K562 (cell line): ENCODE data around the gene SNRPA. TPM values are rescaled to one million over a fixed set of nuclear protein-coding genes. Genes with fewer than 3 reads are reported as not detected.
A peak's percentile ranks its signal among the peaks of the same experiment; 100 is the strongest.
"Not testable (repeated sequence)": the region's sequence is repeated elsewhere in the genome, so short reads cannot be mapped to it uniquely, and the experiment has no call there.

Experiments
- ATAC-seq: fragments of 200-7000 bp; cut with Tn5 transposase; 3 replicates; pipeline ENCODE4 v1.9.1; 2020; ENCODE audit warnings: moderate library complexity
- BruUV-seq: library from RNA; stranded (reverse); fragments of 400-500 nt; replicated peaks from 2 replicates; lab custom pipeline; 2021; lab: Mats Ljungman, UMichigan
- CTCF ChIA-PET: fragments of 300-600 bp; formaldehyde crosslinking; extraction: SDS; loops from one replicate; lab custom pipeline; 2021; ENCODE audit warnings: low intra/inter-chr PET ratio; lab: Yijun Ruan, JAX
- POLR2A ChIA-PET: fragments of 300-600, 350-650 bp; sonication (Branson Sonifier 250); formaldehyde crosslinking; extraction: SDS; loops from one replicate; lab custom pipeline; 2021; ENCODE audit warnings: antibody characterized with exemption, inconsistent platforms; lab: Yijun Ruan, JAX
- DNase-seq, 4 experiments: peaks; one replicate each; pipeline versions ENCODE4 v3.0.0 to v3.0.0-alpha.2; 2011 to 2018; ENCODE audit warnings: low spot score in 3 of 4, mixed read lengths in 3 of 4; ENCODE audit errors: extremely low read depth in 1 of 4
- FAIRE-seq: peaks from 2 replicates; lab custom pipeline; 2011; peaks lifted over from hg19 to GRCh38; lab: Jason Lieb, UNC
- H2AFZ ChIP-seq: 2 replicates; pipeline ENCODE4 v1.6.0; 2011; ENCODE audit warnings: low read depth, low read length, control low read depth, inconsistent platforms
- H3K27ac ChIP-seq: fragments of 200-600 bp; 3 replicates; pipeline ENCODE4 v1.8.0; 2011; ENCODE audit warnings: low read depth, mild to moderate bottlenecking, control low read depth, inconsistent platforms, low read length, moderate library complexity, mixed read lengths; ENCODE audit errors: extremely low read depth
- H3K27me3 ChIP-seq, 2 experiments: fragments of 300-600 bp in 1 of 2; 2 replicates in 1 of 2; 3 replicates in 1 of 2; pipeline versions ENCODE4 v1.6.0 to v1.8.0; 2011; ENCODE audit warnings: inconsistent platforms in 2 of 2, low read length in 2 of 2, mild to moderate bottlenecking in 1 of 2, mixed read lengths in 1 of 2, moderate library complexity in 1 of 2; ENCODE audit not compliant: control insufficient read depth in 2 of 2, insufficient read depth in 2 of 2
- H3K36me3 ChIP-seq: fragments of 300-600 bp; 3 replicates; pipeline ENCODE4 v1.8.0; 2011; ENCODE audit warnings: mild to moderate bottlenecking, low read length, inconsistent platforms; ENCODE audit not compliant: control insufficient read depth, insufficient read depth
- H3K4me1 ChIP-seq, 2 experiments: fragments of 200-600 bp in 1 of 2; replicated peaks in 1 of 2; 2 replicates in 1 of 2; 3 replicates in 1 of 2; pipeline versions ENCODE4 v1.5.1 to v1.8.0; 2011; ENCODE audit warnings: inconsistent platforms in 2 of 2, low read length in 2 of 2, mild to moderate bottlenecking in 1 of 2, mixed read lengths in 1 of 2, moderate library complexity in 1 of 2; ENCODE audit not compliant: control insufficient read depth in 2 of 2, insufficient read depth in 2 of 2
- H3K4me2 ChIP-seq: 2 replicates; pipeline ENCODE4 v1.6.1; 2011; ENCODE audit warnings: low read length, control low read depth, inconsistent platforms, mixed read lengths; ENCODE audit not compliant: insufficient read depth
- H3K4me3 ChIP-seq: fragments of 200-600 bp; sonication (generic), shearing (Covaris generic); 2 replicates; pipeline ENCODE4 v1.5.1; 2016; ENCODE audit warnings: control low read depth, inconsistent platforms
- H3K79me2 ChIP-seq: fragments of 200-600 bp; 3 replicates; pipeline ENCODE4 v1.8.0; 2011; ENCODE audit warnings: low read length, inconsistent platforms; ENCODE audit not compliant: control insufficient read depth, insufficient read depth
- H3K9ac ChIP-seq, 2 experiments: 2 replicates each; pipeline versions ENCODE4 v1.6.0 to v1.6.1; 2011; ENCODE audit warnings: low read depth in 2 of 2, low read length in 2 of 2, control low read depth in 1 of 2, inconsistent platforms in 1 of 2, mild to moderate bottlenecking in 1 of 2, mixed read lengths in 1 of 2; ENCODE audit not compliant: insufficient read depth in 1 of 2
- H3K9me1 ChIP-seq: one replicate; pipeline ENCODE4 v1.6.0; 2011; ENCODE audit warnings: inconsistent platforms, mild to moderate bottlenecking, low read length, moderate library complexity; ENCODE audit not compliant: control insufficient read depth, insufficient read depth
- H3K9me3 ChIP-seq: replicated peaks from 2 replicates; pipeline ENCODE4 v1.5.1; 2011; ENCODE audit warnings: low read depth, low read length, inconsistent platforms; ENCODE audit not compliant: control insufficient read depth, insufficient read depth
- H4K20me1 ChIP-seq: replicated peaks from 2 replicates; pipeline ENCODE4 v1.6.1; 2011; ENCODE audit warnings: low read length, inconsistent platforms, mixed read lengths; ENCODE audit not compliant: control insufficient read depth, insufficient read depth
- ELF1 ChIP-seq: fragments of 200-800 bp; sonication (Bioruptor generic); IDR thresholded peaks from 2 replicates; pipeline ENCODE4 v1.6.1; 2016; ENCODE audit warnings: missing genetic modification characterization, missing compliant biosample characterization
- GABPB1 ChIP-seq: sonication (generic); formaldehyde crosslinking; IDR thresholded peaks from 2 replicates; pipeline ENCODE4 v1.8.0; 2022; ENCODE audit warnings: mild to moderate bottlenecking, missing genetic modification reagents
- HDAC1 ChIP-seq, 2 experiments: fragments of 450-650 bp; IDR thresholded peaks; 2 replicates each; pipeline ENCODE4 v1.6.1; 2016 to 2017; ENCODE audit warnings: inconsistent platforms in 1 of 2, mild to moderate bottlenecking in 1 of 2, moderate library complexity in 1 of 2
- HNRNPL ChIP-seq: fragments of 200-400 bp; formaldehyde crosslinking; IDR thresholded peaks from 2 replicates; pipeline ENCODE4 v1.6.1; 2017; ENCODE audit warnings: low read depth, mild to moderate bottlenecking, low read length
- MYNN ChIP-seq, 2 experiments: sonication (generic); formaldehyde crosslinking in 1 of 2; IDR thresholded peaks; 2 replicates each; pipeline versions ENCODE4 v1.5.0 to v1.6.1; 2016 to 2020; ENCODE audit warnings: antibody characterized with exemption in 1 of 2, missing genetic modification reagents in 1 of 2
- NFIC ChIP-seq: fragments of 450-650 bp; IDR thresholded peaks from 2 replicates; pipeline ENCODE4 v1.6.1; 2017; ENCODE audit warnings: mild to moderate bottlenecking, inconsistent platforms
- POLR2AphosphoS5 ChIP-seq: IDR thresholded peaks from 2 replicates; pipeline ENCODE4 v1.6.1; 2011; ENCODE audit warnings: mild to moderate bottlenecking, low read depth, low read length, moderate library complexity; ENCODE audit not compliant: control insufficient read depth, insufficient read depth
- RAD51 ChIP-seq: fragments of 450-650 bp; IDR thresholded peaks from 2 replicates; pipeline ENCODE4 v1.7.1; 2016; ENCODE audit warnings: low read depth, mild to moderate bottlenecking, borderline replicate concordance
- SAP30 ChIP-seq: fragments of 200-600 bp; sonication (generic); IDR thresholded peaks from 2 replicates; pipeline ENCODE4 v1.6.1; 2012; ENCODE audit warnings: borderline replicate concordance, low read depth, mild to moderate bottlenecking, moderate library complexity, low read length, control low read depth, inconsistent platforms; ENCODE audit not compliant: insufficient read depth, poor library complexity, severe bottlenecking
- SMARCA5 ChIP-seq: fragments of 450-650 bp; IDR thresholded peaks from 2 replicates; pipeline ENCODE4 v1.6.1; 2016
- SUPT5H ChIP-seq: fragments of 450-650 bp; IDR thresholded peaks from 2 replicates; pipeline ENCODE4 v1.6.1; 2016
- VEZF1 ChIP-seq: fragments of 200-800 bp; sonication (Bioruptor generic); IDR thresholded peaks from 2 replicates; pipeline ENCODE4 v1.6.1; 2017; ENCODE audit warnings: missing genetic modification characterization, missing compliant biosample characterization
- ZBTB33 ChIP-seq: sonication (generic); formaldehyde crosslinking; IDR thresholded peaks from 2 replicates; pipeline ENCODE4 v1.8.1; 2023; ENCODE audit warnings: mild to moderate bottlenecking, missing genetic modification reagents
- ZFX ChIP-seq: sonication (generic); formaldehyde crosslinking; IDR thresholded peaks from 2 replicates; pipeline ENCODE4 v1.8.0; 2022; ENCODE audit warnings: mild to moderate bottlenecking, missing genetic modification reagents, moderate library complexity
- ZNF696 ChIP-seq: fragments of 250-450 bp; sonication (Bioruptor Pico); conservative IDR thresholded peaks from 2 replicates; pipeline ENCODE4 v1.4.0; 2020; ENCODE audit warnings: mild to moderate bottlenecking, moderate library complexity
- ZNF830 ChIP-seq: fragments of 250-450 bp; sonication (Bioruptor Pico); IDR thresholded peaks from 2 replicates; pipeline ENCODE4 v1.5.0; 2021; ENCODE audit warnings: mild to moderate bottlenecking
- WGBS: fragments of 100-300 bp; shearing (Covaris generic); methylation state at CpG from one replicate; pipeline ENCODE4 v1.1.6; 2016; ENCODE audit warnings: low coverage, mixed read lengths; ENCODE audit not compliant: insufficient coverage; ENCODE audit errors: missing lambda C conversion rate; 5-methylcytosine and 5-hydroxymethylcytosine counted together
- in situ Hi-C: fragments of 300-500 bp; cut with MboI; formaldehyde crosslinking; loops from 4 replicates; pipeline ENCODE4 v1.15.0; 2018; ENCODE audit warnings: inconsistent platforms, mixed read lengths
- intact Hi-C: fragments of 100-400 bp; cut with micrococcal nuclease; formaldehyde crosslinking; loops from 2 replicates; pipeline ENCODE4 v1.14.2; 2022
- polyA plus RNA-seq, 8 experiments: library from polyadenylated mRNA; depleted of rRNA in 4 of 8; stranded (reverse) in 5 of 8; unstranded in 3 of 8; fragments of >200 nt; fragmentation: Nextera tagmentation in 2 of 8; fragmentation: Illumina TruSeq in 1 of 8; extraction: Ambion mirVana in 2 of 8; extraction: Trizol in 1 of 8; gene quantifications; 2 replicates each; pipeline versions ENCODE4 v1.2.1 to v1.2.3, GENCODE V29; 2011 to 2014; ENCODE audit warnings: inconsistent platforms in 1 of 8, missing spikeins in 1 of 8
- total RNA-seq, 7 experiments: library from RNA; depleted of rRNA in 6 of 7; stranded (reverse); fragments of >200 nt in 6 of 7; fragmentation: Illumina TruSeq in 2 of 7; extraction: Trizol in 2 of 7; gene quantifications; 2 replicates each; pipeline versions ENCODE4 v1.2.1 to v1.2.3, GENCODE V29; 2011 to 2021; ENCODE audit warnings: low replicate concordance in 1 of 7

The SNRPA gene
- total and polyA plus RNA-seq, 9 of the 15 experiments (the other 6 are each of a cell fraction or from before 2014, with no cell fraction given): 16.3 to 311 (median 193) TPM

- 0 out of 2 replicates have a peak, but pooled peaks have one; percentile 1 for TF ChIP-seq ZBTB33
- TF ChIP-seq SAP30: peak; percentile 13
- TF ChIP-seq ZNF830 (CRISPR knock-in tag): no peak
- no peak for TF ChIP-seq SMARCA5
- no peak for TF ChIP-seq HNRNPL
- TF ChIP-seq RAD51: no peak
- no peak for TF ChIP-seq ZNF696 (CRISPR knock-in tag)
Measured at GRCh38 chr19:40810160-40810559, 59.2 kb downstream of the SNRPA start (continued).

- Histone ChIP-seq H3K36me3 (peaks cover 39% of the 10 kb centered on the region), H3K4me2 (peak overlapping the region; percentile 74), H3K9me1 (peaks cover 12% of the 10 kb centered on the region), H2AFZ (peak overlapping the region; percentile 85), H3K79me2 (peaks cover 23% of the 10 kb centered on the region), H3K27ac (peak overlapping the region; percentile 81), H4K20me1 (peaks cover 16% of the 10 kb centered on the region), H3K9ac (peak overlapping the region; percentile 67 to 90), H3K4me3 (peak overlapping the region; percentile 46), H3K4me1 (peaks cover 19 to 59% of the 10 kb centered on the region in 2 experiments; a peak in 4 of 5 replicates)
- WGBS: 7% methylated on average over 51 of the region's 65 CpGs
- in situ Hi-C loops: loop anchor here (5.0 kb wide), 1 partner anchor 321 kb away; no protein-coding TSS in a partner anchor
- peak; percentile 60 to 86 (median 60) for DNase-seq
- FAIRE-seq: peak; percentile 95
- H3K27me3 ChIP-seq; CTCF ChIA-PET; H3K9me3 ChIP-seq; BruUV-seq; intact Hi-C loops; TF ChIP-seq MYNN (CRISPR knock-in tag; IDR thresholded peaks at IDR 0.05): not testable (repeated sequence)
- ATAC-seq: peak; percentile 85
- POLR2A ChIA-PET: interaction anchor here (0.6 to 1.4 kb wide), 6 partner anchors 8 to 146 kb away, joined by 3 to 4 read pairs (median 4); partner anchors contain the start of gene RAB4B
- TF ChIP-seq NFIC (peak; percentile 28), ZFX (CRISPR knock-in tag) (peak; percentile 36), MYNN (IDR thresholded peaks at IDR 0.05) (0 out of 2 replicates have a peak, but pooled peaks have one; percentile 25), POLR2AphosphoS5 (0 out of 2 replicates have a peak, but pooled peaks have one; percentile 30), SUPT5H (peak; percentile 53), VEZF1 (CRISPR knock-in tag) (peak; percentile 43; the same call in 1 of the 2 replicates), GABPB1 (CRISPR knock-in tag) (peak; percentile 58), HDAC1 (IDR thresholded peaks at IDR 0.05) (0 out of 4 replicates have a peak, but pooled peaks of 1 of the 2 experiments have one; percentile 18), ELF1 (tag) (peak; percentile 65; the same call in 1 of the 2 replicates)
Measured at GRCh38 chr19:40810649-40811408, 59.8 kb downstream of the SNRPA start.
